Activated CD4-positive, alpha-beta memory T cell treated with anti-CD3 and anti-CD28 coated beads for 36 hours (primary cell): ENCODE measurements around the gene RPAP3. TPM values are rescaled to one million over a fixed set of nuclear protein-coding genes. Genes with fewer than 3 reads are reported as not detected.

ENCODE experiments used
- CTCF ChIA-PET: fragments of 350-600 bp; sonication (Branson Sonifier 250); formaldehyde crosslinking; loops from one replicate; lab custom pipeline; 2021; ENCODE audit warnings: antibody characterized with exemption, inconsistent platforms; lab: Charles Lee
- POLR2A ChIA-PET: fragments of 350-600 bp; sonication (Branson Sonifier 250); formaldehyde crosslinking; loops from one replicate; lab custom pipeline; 2021; ENCODE audit warnings: antibody characterized with exemption; lab: Charles Lee
- DNase-seq: peaks from one replicate; pipeline ENCODE4 v3.0.0-alpha.2; 2020
- H3K27ac Mint-ChIP-seq: one replicate; pipeline ENCODE4 v1.8.0; 2021; ENCODE audit warnings: mixed read lengths
- H3K27me3 Mint-ChIP-seq: one replicate; pipeline ENCODE4 v1.8.0; 2021; ENCODE audit warnings: mixed read lengths
- H3K36me3 Mint-ChIP-seq: one replicate; pipeline ENCODE4 v1.8.0; 2021; ENCODE audit warnings: mixed read lengths
- H3K4me1 Mint-ChIP-seq: one replicate; pipeline ENCODE4 v1.8.0; 2021; ENCODE audit warnings: low read depth, mixed read lengths
- H3K4me3 Mint-ChIP-seq: one replicate; pipeline ENCODE4 v1.8.0; 2021; ENCODE audit warnings: mild to moderate bottlenecking, mixed read lengths
- H3K9me3 Mint-ChIP-seq: one replicate; pipeline ENCODE4 v1.8.0; 2021; ENCODE audit warnings: mixed read lengths
- intact Hi-C: fragments of 100-400 bp; cut with micrococcal nuclease; formaldehyde crosslinking; loops from one replicate; pipeline ENCODE4 v1.15.1; 2023
- total RNA-seq, 2 experiments: library from RNA; stranded (reverse); gene quantifications; one replicate each; pipeline ENCODE4 v1.2.3, GENCODE V29; 2021

The RPAP3 gene
- total RNA-seq, 2 experiments from 2014 or later: 49.4 to 50.2 TPM

GRCh38 chr12:47717443-47718193 is 11.8 kb upstream of the RPAP3 start:
- intact Hi-C loops: no loop called here
- POLR2A ChIA-PET: no interaction called here
- CTCF ChIA-PET: interaction anchor here (0.6 to 7.4 kb wide), 7 partner anchors 10 to 121 kb away, joined by 3 to 117 read pairs (median 5); no protein-coding TSS in a partner anchor
- H3K4me1 Mint-ChIP-seq: peaks cover 24% of the 10 kb centered on the region
- peak overlapping the region; percentile 35 for H3K27ac Mint-ChIP-seq
- peak; percentile 64 for DNase-seq
- H3K9me3 Mint-ChIP-seq: no peaks in the 10 kb centered on the region
- peaks cover 2% of the 10 kb centered on the region for H3K36me3 Mint-ChIP-seq
- no peaks in the 10 kb centered on the region for H3K27me3 Mint-ChIP-seq
- no peak overlapping the region for H3K4me3 Mint-ChIP-seq

GRCh38 chr12:47717046-47717442 is 11.2 kb upstream of the RPAP3 start:
- peaks cover 2% of the 10 kb centered on the region for H3K36me3 Mint-ChIP-seq
- ChIA-PET CTCF (interaction anchor here (0.6 to 7.4 kb wide), 7 partner anchors 10 to 122 kb away, joined by 3 to 117 read pairs (median 14); no protein-coding TSS in a partner anchor), POLR2A (no interaction called here)
- no peak overlapping the region for H3K4me3 Mint-ChIP-seq
- DNase-seq: no peak
- H3K9me3 Mint-ChIP-seq: no peaks in the 10 kb centered on the region
- no peaks in the 10 kb centered on the region for H3K27me3 Mint-ChIP-seq
- peaks cover 24% of the 10 kb centered on the region for H3K4me1 Mint-ChIP-seq
- no peak overlapping the region for H3K27ac Mint-ChIP-seq
- intact Hi-C loops: no loop called here

GRCh38 chr12:47715877-47716548 is 10.2 kb upstream of the RPAP3 start:
- H3K36me3 Mint-ChIP-seq: no peaks in the 10 kb centered on the region
- H3K27me3 Mint-ChIP-seq: no peaks in the 10 kb centered on the region
- H3K27ac Mint-ChIP-seq: no peak overlapping the region
- no peak for DNase-seq
- H3K9me3 Mint-ChIP-seq: no peaks in the 10 kb centered on the region
- peaks cover 18% of the 10 kb centered on the region for H3K4me1 Mint-ChIP-seq
- H3K4me3 Mint-ChIP-seq: no peak overlapping the region
- intact Hi-C loops: loop anchor here (1.0 kb wide), 5 partner anchors 26 to 441 kb away; partner anchors contain the start of gene ASB8
- CTCF ChIA-PET: interaction anchor here (0.6 to 7.4 kb wide), 30 partner anchors 9 to 460 kb away, joined by 3 to 117 read pairs (median 6); partner anchors contain the start of genes ENDOU, RAPGEF3, SLC48A1 and TMEM106C
- POLR2A ChIA-PET: interaction anchor here (1.1 to 1.2 kb wide), 2 partner anchors 64 to 92 kb away, joined by 3 to 4 read pairs; no protein-coding TSS in a partner anchor

- ChIA-PET CTCF (interaction anchor here (0.6 to 7.4 kb wide), 33 partner anchors 8 to 682 kb away, joined by 3 to 117 read pairs (median 5); partner anchors contain the start of genes ENDOU, RAPGEF3, SLC48A1 and TMEM106C), POLR2A (interaction anchor here (1.1 to 1.2 kb wide), 2 partner anchors 64 to 92 kb away, joined by 3 to 4 read pairs; no protein-coding TSS in a partner anchor)
- Mint-ChIP-seq H3K4me3 (no peak overlapping the region), H3K27me3 (no peaks in the 10 kb centered on the region), H3K27ac (peak overlapping the region; percentile 47), H3K36me3 (no peaks in the 10 kb centered on the region), H3K4me1 (peaks cover 16% of the 10 kb centered on the region), H3K9me3 (no peaks in the 10 kb centered on the region)
- peak; percentile 85 for DNase-seq
- intact Hi-C loops: loop anchor here (1.0 kb wide), 5 partner anchors 27 to 442 kb away; partner anchors contain the start of gene ASB8
Observed at GRCh38 chr12:47715393-47715876, 9.6 kb upstream of the RPAP3 start.

GRCh38 chr12:47714826-47715386 is 9.1 kb upstream of the RPAP3 start:
- ChIA-PET POLR2A (interaction anchor here (1.1 to 1.2 kb wide), 2 partner anchors 65 to 93 kb away, joined by 3 to 4 read pairs; no protein-coding TSS in a partner anchor), CTCF (interaction anchor here (0.7 to 7.4 kb wide), 24 partner anchors 8 to 682 kb away, joined by 3 to 117 read pairs (median 8); partner anchors contain the start of genes RAPGEF3, SLC48A1 and TMEM106C)
- H3K4me3 Mint-ChIP-seq: no peak overlapping the region
- no peaks in the 10 kb centered on the region for H3K27me3 Mint-ChIP-seq
- intact Hi-C loops: loop anchor here (1.0 kb wide), 5 partner anchors 27 to 442 kb away; partner anchors contain the start of gene ASB8
- H3K9me3 Mint-ChIP-seq: no peaks in the 10 kb centered on the region
- H3K27ac Mint-ChIP-seq: peak overlapping the region; percentile 47
- no peaks in the 10 kb centered on the region for H3K36me3 Mint-ChIP-seq
- no peak for DNase-seq
- peaks cover 16% of the 10 kb centered on the region for H3K4me1 Mint-ChIP-seq

- POLR2A ChIA-PET: no interaction called here
- intact Hi-C loops: no loop called here
- Mint-ChIP-seq H3K36me3 (no peaks in the 10 kb centered on the region), H3K4me3 (no peak overlapping the region), H3K27ac (no peak overlapping the region), H3K4me1 (peaks cover 28% of the 10 kb centered on the region), H3K9me3 (no peaks in the 10 kb centered on the region), H3K27me3 (no peaks in the 10 kb centered on the region)
- DNase-seq: no peak
- CTCF ChIA-PET: interaction anchor here (1.4 to 2.8 kb wide), 2 partner anchors 47 to 126 kb away, joined by 4 to 11 read pairs; partner anchors contain the start of gene RAPGEF3
Observed at GRCh38 chr12:47712171-47712570, 6.3 kb upstream of the RPAP3 start.

- H3K36me3 Mint-ChIP-seq: no peaks in the 10 kb centered on the region
- no peak overlapping the region for H3K27ac Mint-ChIP-seq
- DNase-seq: no peak
- POLR2A ChIA-PET: interaction anchor here (0.5 to 1.4 kb wide), 2 partner anchors 21 to 122 kb away, joined by 3 read pairs; no protein-coding TSS in a partner anchor
- H3K9me3 Mint-ChIP-seq: no peaks in the 10 kb centered on the region
- no peaks in the 10 kb centered on the region for H3K27me3 Mint-ChIP-seq
- H3K4me1 Mint-ChIP-seq: peaks cover 32% of the 10 kb centered on the region
- no peak overlapping the region for H3K4me3 Mint-ChIP-seq
- CTCF ChIA-PET: interaction anchor here (1.0 to 2.8 kb wide), 4 partner anchors 48 to 127 kb away, joined by 3 to 11 read pairs (median 6); partner anchors contain the start of gene RAPGEF3
- intact Hi-C loops: no loop called here
Observed at GRCh38 chr12:47711448-47711847, 5.6 kb upstream of the RPAP3 start.

GRCh38 chr12:47710278-47710677 is 4.4 kb upstream of the RPAP3 start:
- Mint-ChIP-seq H3K36me3 (peaks cover 1% of the 10 kb centered on the region), H3K4me1 (peaks cover 28% of the 10 kb centered on the region), H3K27ac (no peak overlapping the region), H3K9me3 (no peaks in the 10 kb centered on the region), H3K4me3 (no peak overlapping the region), H3K27me3 (no peaks in the 10 kb centered on the region)
- CTCF ChIA-PET: interaction anchor here (1.0 to 2.8 kb wide), 6 partner anchors 30 to 128 kb away, joined by 3 to 11 read pairs (median 4); no protein-coding TSS in a partner anchor
- POLR2A ChIA-PET: interaction anchor here (1.4 kb wide), 1 partner anchor 123 kb away, joined by 3 read pairs; no protein-coding TSS in a partner anchor
- intact Hi-C loops: no loop called here
- no peak for DNase-seq

- no peak for DNase-seq
- Mint-ChIP-seq H3K36me3 (peaks cover 1% of the 10 kb centered on the region), H3K4me1 (peaks cover 33% of the 10 kb centered on the region), H3K9me3 (no peaks in the 10 kb centered on the region), H3K27ac (no peak overlapping the region), H3K27me3 (no peaks in the 10 kb centered on the region), H3K4me3 (no peak overlapping the region)
- ChIA-PET CTCF (interaction anchor here (2.8 kb wide), 1 partner anchor 128 kb away, joined by 11 read pairs; no protein-coding TSS in a partner anchor), POLR2A (no interaction called here)
- intact Hi-C loops: loop anchor here (5.0 to 10.0 kb wide), 6 partner anchors 57 to 1442 kb away; partner anchors contain the start of genes CCDC184, SLC38A1 and SLC38A2
Observed at GRCh38 chr12:47709671-47710070, 3.8 kb upstream of the RPAP3 start.

- no peak for DNase-seq
- H3K4me3 Mint-ChIP-seq: no peak overlapping the region
- no peak overlapping the region for H3K27ac Mint-ChIP-seq
Observed at GRCh38 chr12:47709237-47709636, 3.4 kb upstream of the RPAP3 start.

More at GRCh38 chr12:47709237-47709636, 3.4 kb upstream of the RPAP3 start:
- H3K36me3 Mint-ChIP-seq: peaks cover 1% of the 10 kb centered on the region
- no peaks in the 10 kb centered on the region for H3K9me3 Mint-ChIP-seq
- H3K27me3 Mint-ChIP-seq: no peaks in the 10 kb centered on the region
- H3K4me1 Mint-ChIP-seq: peaks cover 34% of the 10 kb centered on the region
- ChIA-PET CTCF (interaction anchor here (2.8 kb wide), 1 partner anchor 129 kb away, joined by 11 read pairs; no protein-coding TSS in a partner anchor), POLR2A (no interaction called here)
- intact Hi-C loops: loop anchor here (5.0 to 10.0 kb wide), 6 partner anchors 57 to 1442 kb away; partner anchors contain the start of genes CCDC184, SLC38A1 and SLC38A2
